Liver (tissue), 9 donors: Measurements from ENCODE around the gene GRAMD2B. TPM values are rescaled to one million over a fixed set of nuclear protein-coding genes. Genes with fewer than 3 reads are reported as not detected.

Experiments used
- DNase-seq: peaks from one replicate; pipeline ENCODE4 v3.0.0-alpha.2; 2017; ENCODE audit warnings: low spot score
- H3K27ac ChIP-seq, 2 donors: one replicate each; pipeline ENCODE4 v1.7.0; 2013; ENCODE audit warnings: inconsistent platforms in 2 of 2, low read length in 2 of 2, control low read depth in 1 of 2, low read depth in 1 of 2, mild to moderate bottlenecking in 1 of 2
- H3K27me3 ChIP-seq, 4 donors: one replicate each; pipeline versions ENCODE4 v1.6.1 to v1.7.0; 2013; ENCODE audit warnings: low read length in 3 of 4, inconsistent platforms in 1 of 4, mild to moderate bottlenecking in 1 of 4, moderate library complexity in 1 of 4; ENCODE audit not compliant: control insufficient read depth in 4 of 4, insufficient read depth in 4 of 4
- H3K36me3 ChIP-seq, 4 donors: one replicate each; pipeline versions ENCODE4 v1.6.1 to v1.7.0; 2013; ENCODE audit warnings: low read length in 3 of 4, mild to moderate bottlenecking in 3 of 4, low read depth in 1 of 4, moderate library complexity in 1 of 4; ENCODE audit not compliant: control insufficient read depth in 4 of 4, insufficient read depth in 3 of 4
- H3K4me1 ChIP-seq, 4 donors: one replicate each; pipeline versions ENCODE4 v1.6.1 to v1.7.0; 2013; ENCODE audit warnings: low read length in 3 of 4, mild to moderate bottlenecking in 3 of 4, moderate library complexity in 1 of 4; ENCODE audit not compliant: control insufficient read depth in 4 of 4, insufficient read depth in 4 of 4
- H3K4me3 ChIP-seq, 3 donors: one replicate each; pipeline versions ENCODE4 v1.6.1 to v1.7.0; 2013; ENCODE audit warnings: low read length in 3 of 3, control low read depth in 1 of 3, low read depth in 1 of 3, mild to moderate bottlenecking in 1 of 3
- H3K9ac ChIP-seq, 2 donors: one replicate each; pipeline ENCODE4 v1.7.0; 2013; ENCODE audit warnings: low read length in 2 of 2, mild to moderate bottlenecking in 2 of 2, moderate library complexity in 2 of 2, control low read depth in 1 of 2, low read depth in 1 of 2
- H3K9me3 ChIP-seq, 4 donors: one replicate each; pipeline versions ENCODE4 v1.6.1 to v1.7.0; 2013; ENCODE audit warnings: low read length in 3 of 4; ENCODE audit not compliant: control insufficient read depth in 4 of 4
- CTCF ChIP-seq: fragments of 150-350 bp; IDR thresholded peaks from 2 replicates; pipeline ENCODE4 v1.5.1; 2017; ENCODE audit warnings: improper control_type of control experiment, low read depth, low read length; ENCODE audit not compliant: missing input control
- EGR1 ChIP-seq, 2 donors: IDR thresholded peaks; 2 replicates each; pipeline ENCODE4 v1.6.1; 2016 to 2018; ENCODE audit warnings: antibody characterized with exemption in 2 of 2, low read depth in 2 of 2
- FOXA1 ChIP-seq: IDR thresholded peaks from 2 replicates; pipeline ENCODE4 v1.6.1; 2016; ENCODE audit warnings: antibody characterized with exemption
- FOXA2 ChIP-seq: IDR thresholded peaks from 2 replicates; pipeline ENCODE4 v1.6.1; 2016; ENCODE audit warnings: antibody characterized with exemption
- GABPA ChIP-seq, 2 donors: IDR thresholded peaks in 1 of 2; conservative IDR thresholded peaks in 1 of 2; 2 replicates each; pipeline ENCODE4 v1.6.1; 2016; ENCODE audit warnings: antibody characterized with exemption in 2 of 2, mild to moderate bottlenecking in 1 of 2, moderate library complexity in 1 of 2
- HNF4A ChIP-seq, 2 donors: conservative IDR thresholded peaks; 2 replicates each; pipeline ENCODE4 v1.6.1; 2016; ENCODE audit warnings: antibody characterized with exemption in 2 of 2, mild to moderate bottlenecking in 2 of 2
- HNF4G ChIP-seq: IDR thresholded peaks from 2 replicates; pipeline ENCODE4 v1.6.1; 2016; ENCODE audit warnings: antibody characterized with exemption
- JUND ChIP-seq, 2 donors: IDR thresholded peaks; 2 replicates each; pipeline ENCODE4 v1.6.1; 2016; ENCODE audit warnings: antibody characterized with exemption in 2 of 2
- NR2F2 ChIP-seq: IDR thresholded peaks from 2 replicates; pipeline ENCODE4 v1.6.1; 2016; ENCODE audit warnings: antibody characterized with exemption
- RAD21 ChIP-seq, 2 donors: IDR thresholded peaks; 2 replicates each; pipeline ENCODE4 v1.6.1; 2016; ENCODE audit warnings: antibody characterized with exemption in 2 of 2, mild to moderate bottlenecking in 2 of 2
- RXRA ChIP-seq, 2 donors: IDR thresholded peaks; 2 replicates each; pipeline ENCODE4 v1.6.1; 2017 to 2018; ENCODE audit warnings: antibody characterized with exemption in 2 of 2, mild to moderate bottlenecking in 1 of 2
- SP1 ChIP-seq: IDR thresholded peaks from 2 replicates; pipeline ENCODE4 v1.6.1; 2018; ENCODE audit warnings: antibody characterized with exemption, mild to moderate bottlenecking
- TAF1 ChIP-seq: conservative IDR thresholded peaks from 2 replicates; pipeline ENCODE4 v1.6.1; 2016; ENCODE audit warnings: antibody characterized with exemption, mild to moderate bottlenecking
- YY1 ChIP-seq: IDR thresholded peaks from 2 replicates; pipeline ENCODE4 v1.6.1; 2016; ENCODE audit warnings: antibody characterized with exemption, mild to moderate bottlenecking
- WGBS: extraction: QIAGEN DNeasy Blood & Tissue Kit; methylation state at CpG from one replicate; pipeline ENCODE4 v1.1.7; 2013; 5-methylcytosine and 5-hydroxymethylcytosine counted together
- polyA plus RNA-seq, 2 donors: library from polyadenylated mRNA; stranded (reverse) in 1 of 2; unstranded in 1 of 2; fragments of 200-250 nt in 1 of 2; fragments of >200 nt in 1 of 2; fragmentation: Nextera tagmentation in 1 of 2; extraction: Ambion mirVana in 1 of 2; gene quantifications; one replicate each; pipeline versions ENCODE4 v1.2.1 to v1.2.3, GENCODE V29; 2013 to 2015
- total RNA-seq, 2 donors: library from RNA; depleted of rRNA; stranded (reverse); fragments of >200 nt; gene quantifications; one replicate each; pipeline ENCODE4 v1.2.3, GENCODE V29; 2014
- TF ChIP-seq, protein P1 (sequence below): IDR thresholded peaks from 2 replicates; pipeline ENCODE4 v1.6.1; 2016; ENCODE audit warnings: antibody characterized with exemption
- TF ChIP-seq, protein P2 (sequence below): IDR thresholded peaks from 2 replicates; pipeline ENCODE4 v1.6.1; 2016; ENCODE audit warnings: antibody characterized with exemption
- TF ChIP-seq, protein P3 (sequence below): IDR thresholded peaks from 2 replicates; pipeline ENCODE4 v1.6.1; 2016; ENCODE audit warnings: antibody characterized with exemption, mild to moderate bottlenecking
- TF ChIP-seq, protein P4 (sequence below): IDR thresholded peaks from 2 replicates; pipeline ENCODE4 v1.6.1; 2016; ENCODE audit warnings: antibody characterized with exemption
- donor health status: healthy.
- donor health status: healthy.
- donor health status: healthy.
- donor health status: healthy.
- donor health status: healthy.

The GRAMD2B gene
- total and polyA plus RNA-seq, 4 donors = 6.5 to 24.1 (median 13.5) TPM

DNA sequence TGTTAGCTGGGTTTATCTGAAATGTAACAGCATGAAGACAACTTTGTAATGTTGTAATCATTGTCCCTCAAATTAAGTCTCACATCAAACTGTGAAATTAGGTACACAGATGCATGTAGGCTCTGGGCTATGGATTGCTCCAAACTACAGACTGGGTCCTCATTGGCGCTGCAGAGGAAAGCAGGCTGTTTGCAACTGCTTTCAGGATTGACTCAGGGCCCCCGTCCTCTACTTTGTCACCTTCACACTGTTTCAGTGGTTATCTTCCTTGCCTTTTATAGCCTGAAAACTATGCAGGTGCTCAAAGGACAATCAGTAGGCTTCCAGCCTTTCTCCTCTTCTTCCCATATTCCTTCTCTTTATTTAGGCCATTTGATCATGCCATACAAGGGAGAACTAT, 18.0 kb downstream of the GRAMD2B start:
- Histone ChIP-seq H3K27ac (no peak overlapping the region), H3K9ac (no peak overlapping the region), H3K9me3 (no peaks in the 10 kb centered on the region), H3K27me3 (no peaks in the 10 kb centered on the region), H3K4me1 (no peaks in the 10 kb centered on the region), H3K4me3 (no peak overlapping the region), H3K36me3 (peaks cover 1 to 10% (median 5%) of the 10 kb centered on the region in 4 donors)
- no peak for TF ChIP-seq FOXA1
- no peak for TF ChIP-seq EGR1 (IDR thresholded peaks at IDR 0.05; ENCODE audit: low read depth in 2 of 2)
- no peak for TF ChIP-seq FOXA2
- no peak for TF ChIP-seq YY1
- TF ChIP-seq CTCF = no peak
- TF ChIP-seq RAD21 (IDR thresholded peaks at IDR 0.05) = no peak
- TF ChIP-seq GABPA (IDR thresholded peaks at IDR 0.05 in 1 of 2, conservative IDR thresholded peaks at IDR 0.05 in 1 of 2) = no peak
- TF ChIP-seq, protein P1, sequence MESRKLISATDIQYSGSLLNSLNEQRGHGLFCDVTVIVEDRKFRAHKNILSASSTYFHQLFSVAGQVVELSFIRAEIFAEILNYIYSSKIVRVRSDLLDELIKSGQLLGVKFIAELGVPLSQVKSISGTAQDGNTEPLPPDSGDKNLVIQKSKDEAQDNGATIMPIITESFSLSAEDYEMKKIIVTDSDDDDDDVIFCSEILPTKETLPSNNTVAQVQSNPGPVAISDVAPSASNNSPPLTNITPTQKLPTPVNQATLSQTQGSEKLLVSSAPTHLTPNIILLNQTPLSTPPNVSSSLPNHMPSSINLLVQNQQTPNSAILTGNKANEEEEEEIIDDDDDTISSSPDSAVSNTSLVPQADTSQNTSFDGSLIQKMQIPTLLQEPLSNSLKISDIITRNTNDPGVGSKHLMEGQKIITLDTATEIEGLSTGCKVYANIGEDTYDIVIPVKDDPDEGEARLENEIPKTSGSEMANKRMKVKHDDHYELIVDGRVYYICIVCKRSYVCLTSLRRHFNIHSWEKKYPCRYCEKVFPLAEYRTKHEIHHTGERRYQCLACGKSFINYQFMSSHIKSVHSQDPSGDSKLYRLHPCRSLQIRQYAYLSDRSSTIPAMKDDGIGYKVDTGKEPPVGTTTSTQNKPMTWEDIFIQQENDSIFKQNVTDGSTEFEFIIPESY = no peak
- no peak for TF ChIP-seq NR2F2
- TF ChIP-seq, protein P2, sequence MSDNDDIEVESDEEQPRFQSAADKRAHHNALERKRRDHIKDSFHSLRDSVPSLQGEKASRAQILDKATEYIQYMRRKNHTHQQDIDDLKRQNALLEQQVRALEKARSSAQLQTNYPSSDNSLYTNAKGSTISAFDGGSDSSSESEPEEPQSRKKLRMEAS = no peak
- TF ChIP-seq, protein P3, sequence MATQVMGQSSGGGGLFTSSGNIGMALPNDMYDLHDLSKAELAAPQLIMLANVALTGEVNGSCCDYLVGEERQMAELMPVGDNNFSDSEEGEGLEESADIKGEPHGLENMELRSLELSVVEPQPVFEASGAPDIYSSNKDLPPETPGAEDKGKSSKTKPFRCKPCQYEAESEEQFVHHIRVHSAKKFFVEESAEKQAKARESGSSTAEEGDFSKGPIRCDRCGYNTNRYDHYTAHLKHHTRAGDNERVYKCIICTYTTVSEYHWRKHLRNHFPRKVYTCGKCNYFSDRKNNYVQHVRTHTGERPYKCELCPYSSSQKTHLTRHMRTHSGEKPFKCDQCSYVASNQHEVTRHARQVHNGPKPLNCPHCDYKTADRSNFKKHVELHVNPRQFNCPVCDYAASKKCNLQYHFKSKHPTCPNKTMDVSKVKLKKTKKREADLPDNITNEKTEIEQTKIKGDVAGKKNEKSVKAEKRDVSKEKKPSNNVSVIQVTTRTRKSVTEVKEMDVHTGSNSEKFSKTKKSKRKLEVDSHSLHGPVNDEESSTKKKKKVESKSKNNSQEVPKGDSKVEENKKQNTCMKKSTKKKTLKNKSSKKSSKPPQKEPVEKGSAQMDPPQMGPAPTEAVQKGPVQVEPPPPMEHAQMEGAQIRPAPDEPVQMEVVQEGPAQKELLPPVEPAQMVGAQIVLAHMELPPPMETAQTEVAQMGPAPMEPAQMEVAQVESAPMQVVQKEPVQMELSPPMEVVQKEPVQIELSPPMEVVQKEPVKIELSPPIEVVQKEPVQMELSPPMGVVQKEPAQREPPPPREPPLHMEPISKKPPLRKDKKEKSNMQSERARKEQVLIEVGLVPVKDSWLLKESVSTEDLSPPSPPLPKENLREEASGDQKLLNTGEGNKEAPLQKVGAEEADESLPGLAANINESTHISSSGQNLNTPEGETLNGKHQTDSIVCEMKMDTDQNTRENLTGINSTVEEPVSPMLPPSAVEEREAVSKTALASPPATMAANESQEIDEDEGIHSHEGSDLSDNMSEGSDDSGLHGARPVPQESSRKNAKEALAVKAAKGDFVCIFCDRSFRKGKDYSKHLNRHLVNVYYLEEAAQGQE = no peak
- TF ChIP-seq TAF1 = no peak
- TF ChIP-seq RXRA (IDR thresholded peaks at IDR 0.05) = no peak
- TF ChIP-seq, protein P4, sequence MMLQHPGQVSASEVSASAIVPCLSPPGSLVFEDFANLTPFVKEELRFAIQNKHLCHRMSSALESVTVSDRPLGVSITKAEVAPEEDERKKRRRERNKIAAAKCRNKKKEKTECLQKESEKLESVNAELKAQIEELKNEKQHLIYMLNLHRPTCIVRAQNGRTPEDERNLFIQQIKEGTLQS = no peak
- no peak for TF ChIP-seq SP1
- no peak for TF ChIP-seq HNF4G
- no peak for TF ChIP-seq HNF4A (conservative IDR thresholded peaks at IDR 0.05)
- TF ChIP-seq JUND (IDR thresholded peaks at IDR 0.05) = no peak
- 97% methylated on average over 2 of the region's 2 CpGs for WGBS
- DNase-seq = no peak
